OCI-LY1 (cell line): ENCODE measurements around the gene HAPLN2.
"Not testable (repeated sequence)": the region's sequence is repeated elsewhere in the genome, so short reads cannot be mapped to it uniquely, and the experiment has no call there.

Experiments used
- H2AFZ ChIP-seq: fragments of 200-600 bp; sonication (generic), shearing (Covaris generic); 2 replicates; pipeline ENCODE4 v1.6.0; 2014; ENCODE audit warnings: antibody characterized with exemption, mild to moderate bottlenecking, low read length
- H3F3A ChIP-seq: fragments of 200-600 bp; sonication (generic), shearing (Covaris generic); 2 replicates; pipeline ENCODE4 v1.6.0; 2014; ENCODE audit warnings: mild to moderate bottlenecking, antibody characterized with exemption, low read length, moderate library complexity; ENCODE audit not compliant: insufficient read depth
- H3K27ac ChIP-seq: fragments of 200-600 bp; sonication (generic); 2 replicates; pipeline ENCODE4 v1.5.1; 2014; ENCODE audit warnings: low read length, mixed run types, mild to moderate bottlenecking, low read depth; ENCODE audit not compliant: poor library complexity, severe bottlenecking
- H3K27me3 ChIP-seq: fragments of 200-600 bp; sonication (generic); 2 replicates; pipeline ENCODE4 v1.6.0; 2014; ENCODE audit warnings: antibody characterized with exemption, mild to moderate bottlenecking, low read length, moderate library complexity; ENCODE audit not compliant: insufficient read depth
- H3K36me3 ChIP-seq: fragments of 200-600 bp; sonication (generic); 2 replicates; pipeline ENCODE4 v1.6.1; 2014; ENCODE audit warnings: mild to moderate bottlenecking, antibody characterized with exemption, low read length, moderate library complexity, mixed read lengths; ENCODE audit not compliant: insufficient read depth
- H3K4me1 ChIP-seq: fragments of 200-600 bp; sonication (generic); 2 replicates; pipeline ENCODE4 v1.5.1; 2014; ENCODE audit warnings: mild to moderate bottlenecking, low read length, moderate library complexity; ENCODE audit not compliant: insufficient read depth, severe bottlenecking
- H3K4me2 ChIP-seq: fragments of 200-600 bp; sonication (generic), shearing (Covaris generic); 2 replicates; pipeline ENCODE4 v1.6.1; 2014; ENCODE audit warnings: low read length
- H3K4me3 ChIP-seq: fragments of 200-600 bp; sonication (generic); 2 replicates; pipeline ENCODE4 v1.5.1; 2014; ENCODE audit warnings: low read length, low read depth, mild to moderate bottlenecking, mixed read lengths; ENCODE audit not compliant: poor library complexity, severe bottlenecking
- H3K79me2 ChIP-seq: fragments of 200-600 bp; shearing (Covaris generic); 2 replicates; pipeline ENCODE4 v1.6.1; 2016; ENCODE audit warnings: mixed run types, low read length, mixed read lengths; ENCODE audit not compliant: insufficient read depth
- H3K9ac ChIP-seq: fragments of 200-600 bp; sonication (generic), shearing (Covaris generic); 2 replicates; pipeline ENCODE4 v1.6.1; 2014; ENCODE audit warnings: mild to moderate bottlenecking, low read length, mixed read lengths
- H3K9me2 ChIP-seq: fragments of 200-600 bp; sonication (generic), shearing (Covaris generic); 2 replicates; pipeline ENCODE4 v1.6.1; 2014; ENCODE audit warnings: low read depth, mild to moderate bottlenecking, low read length, mixed read lengths
- H3K9me3 ChIP-seq: fragments of 200-600 bp; shearing (Covaris generic); 2 replicates; pipeline ENCODE4 v1.6.1; 2014; ENCODE audit warnings: low read length, mixed read lengths
- H4K20me1 ChIP-seq: fragments of 200-600 bp; sonication (generic), shearing (Covaris generic); 2 replicates; pipeline ENCODE4 v1.6.0; 2016; ENCODE audit warnings: mild to moderate bottlenecking, low read length; ENCODE audit not compliant: insufficient read depth
- EZH2 ChIP-seq: fragments of 200-600 bp; sonication (generic), shearing (Covaris generic); IDR thresholded peaks from 2 replicates; pipeline ENCODE4 v1.8.0; 2017; ENCODE audit warnings: borderline replicate concordance, mixed run types, mild to moderate bottlenecking, antibody characterized with exemption, low read length, moderate library complexity, mixed read lengths
- TF ChIP-seq, protein P1 (sequence below): fragments of 200-600 bp; sonication (generic), shearing (Covaris generic); IDR thresholded peaks from 2 replicates; pipeline ENCODE4 v1.5.1; 2017; ENCODE audit warnings: mild to moderate bottlenecking, antibody characterized with exemption, low read length, moderate library complexity, mixed read lengths

HAPLN2 gene

GRCh38 chr1:156586323-156586722, 32.9 kb upstream of the HAPLN2 start:
- Histone ChIP-seq H3K27me3 (no peaks in the 10 kb centered on the region), H4K20me1 (no peaks in the 10 kb centered on the region), H3K4me3 (no peak overlapping the region), H3F3A (no peaks in the 10 kb centered on the region), H3K9ac (no peak overlapping the region), H3K36me3 (no peaks in the 10 kb centered on the region), H3K4me2 (no peak overlapping the region), H3K9me2 (no peaks in the 10 kb centered on the region), H3K9me3 (no peaks in the 10 kb centered on the region), H3K27ac (no peak overlapping the region), H2AFZ (no peak overlapping the region), H3K79me2 (no peaks in the 10 kb centered on the region), H3K4me1 (peaks cover 21% of the 10 kb centered on the region)
- TF ChIP-seq EZH2 = no peak
- TF ChIP-seq, protein P1, sequence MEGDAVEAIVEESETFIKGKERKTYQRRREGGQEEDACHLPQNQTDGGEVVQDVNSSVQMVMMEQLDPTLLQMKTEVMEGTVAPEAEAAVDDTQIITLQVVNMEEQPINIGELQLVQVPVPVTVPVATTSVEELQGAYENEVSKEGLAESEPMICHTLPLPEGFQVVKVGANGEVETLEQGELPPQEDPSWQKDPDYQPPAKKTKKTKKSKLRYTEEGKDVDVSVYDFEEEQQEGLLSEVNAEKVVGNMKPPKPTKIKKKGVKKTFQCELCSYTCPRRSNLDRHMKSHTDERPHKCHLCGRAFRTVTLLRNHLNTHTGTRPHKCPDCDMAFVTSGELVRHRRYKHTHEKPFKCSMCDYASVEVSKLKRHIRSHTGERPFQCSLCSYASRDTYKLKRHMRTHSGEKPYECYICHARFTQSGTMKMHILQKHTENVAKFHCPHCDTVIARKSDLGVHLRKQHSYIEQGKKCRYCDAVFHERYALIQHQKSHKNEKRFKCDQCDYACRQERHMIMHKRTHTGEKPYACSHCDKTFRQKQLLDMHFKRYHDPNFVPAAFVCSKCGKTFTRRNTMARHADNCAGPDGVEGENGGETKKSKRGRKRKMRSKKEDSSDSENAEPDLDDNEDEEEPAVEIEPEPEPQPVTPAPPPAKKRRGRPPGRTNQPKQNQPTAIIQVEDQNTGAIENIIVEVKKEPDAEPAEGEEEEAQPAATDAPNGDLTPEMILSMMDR = no peak

- H3F3A ChIP-seq = no peaks in the 10 kb centered on the region
- no peak overlapping the region for H2AFZ ChIP-seq
- H3K36me3 ChIP-seq = no peaks in the 10 kb centered on the region
- no peak overlapping the region for H3K4me3 ChIP-seq
- H3K27ac ChIP-seq = no peak overlapping the region
- H3K9ac ChIP-seq = no peak overlapping the region
- H3K9me2 ChIP-seq = no peaks in the 10 kb centered on the region
- H3K79me2 ChIP-seq = no peaks in the 10 kb centered on the region
- H3K4me1 ChIP-seq = peaks cover 20% of the 10 kb centered on the region
- H3K9me3 ChIP-seq = no peaks in the 10 kb centered on the region
- no peaks in the 10 kb centered on the region for H4K20me1 ChIP-seq
- no peak for TF ChIP-seq EZH2
- TF ChIP-seq, protein P1 = no peak
- H3K4me2 ChIP-seq = no peak overlapping the region
- no peaks in the 10 kb centered on the region for H3K27me3 ChIP-seq
These were observed 32.2 kb upstream of the HAPLN2 start for GRCh38 chr1:156586892-156587477.

DNA sequence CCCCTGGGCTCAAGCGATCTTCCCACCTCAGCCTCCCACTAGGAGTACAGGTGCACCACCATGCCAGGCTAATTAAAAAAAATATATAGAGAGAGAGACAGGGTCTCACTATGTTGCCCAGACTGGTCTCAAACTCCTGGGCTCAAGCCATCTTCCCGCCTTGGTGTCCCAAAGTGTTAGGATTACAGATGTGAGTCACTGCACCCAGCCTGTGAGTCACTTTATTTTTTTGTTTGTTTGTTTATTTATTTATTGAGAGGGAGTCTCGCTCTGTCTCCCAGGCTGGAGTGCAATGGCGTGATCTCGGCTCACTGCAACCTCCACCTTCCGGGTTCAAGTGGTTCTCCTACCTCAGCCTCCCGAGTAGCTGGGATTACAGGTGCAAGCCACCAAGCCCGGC, 31.3 kb upstream of the HAPLN2 start:
- not testable (repeated sequence) for H3K4me2 ChIP-seq, H3K9me2 ChIP-seq, H3K4me3 ChIP-seq, H3K36me3 ChIP-seq, H3K27ac ChIP-seq, H4K20me1 ChIP-seq, H3F3A ChIP-seq, H2AFZ ChIP-seq, H3K27me3 ChIP-seq, H3K79me2 ChIP-seq, H3K9ac ChIP-seq, H3K9me3 ChIP-seq
- peaks cover 20% of the 10 kb centered on the region for H3K4me1 ChIP-seq

DNA sequence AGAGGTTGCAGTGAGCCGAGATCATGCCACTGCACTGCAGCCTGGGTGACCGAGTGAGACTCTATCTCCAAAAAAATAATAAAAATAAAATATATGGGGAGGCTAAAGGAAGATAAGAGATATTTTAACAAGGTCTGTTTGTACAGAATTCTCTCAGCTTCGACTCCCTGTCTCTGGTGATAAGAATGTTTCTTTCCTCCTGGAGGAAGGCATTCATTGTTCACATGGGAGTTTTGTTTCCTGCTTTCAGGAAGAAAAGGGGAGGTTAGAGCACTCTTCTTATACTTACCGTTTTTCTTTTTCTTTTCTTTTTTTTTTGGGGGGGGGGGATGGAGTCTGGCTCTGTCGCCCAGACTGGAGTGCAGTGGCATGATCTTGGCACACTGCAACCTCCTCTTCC, 29.7 kb upstream of the HAPLN2 start:
- no peak for TF ChIP-seq EZH2
- TF ChIP-seq, protein P1 = no peak
- no peaks in the 10 kb centered on the region for H4K20me1 ChIP-seq
- peaks cover 13% of the 10 kb centered on the region; the same call in 1 of the 2 replicates for H3K36me3 ChIP-seq
- H3K4me2 ChIP-seq = no peak overlapping the region
- H3K4me3 ChIP-seq = no peak overlapping the region
- H3K79me2 ChIP-seq = no peaks in the 10 kb centered on the region
- H3K4me1 ChIP-seq = peaks cover 24% of the 10 kb centered on the region
- no peak overlapping the region for H2AFZ ChIP-seq
- no peak overlapping the region for H3K9ac ChIP-seq
- H3K9me3 ChIP-seq = no peaks in the 10 kb centered on the region
- H3K27me3 ChIP-seq = no peaks in the 10 kb centered on the region
- H3K9me2 ChIP-seq = no peaks in the 10 kb centered on the region
- 0 out of 2 replicates have a peak, but pooled peaks cover 4% of the 10 kb centered on the region for H3F3A ChIP-seq
- H3K27ac ChIP-seq = no peak overlapping the region
